Loucy (cell line): ENCODE measurements around the gene SCN4A.

Source experiments
- H2AFZ ChIP-seq: fragments of 200-600 bp; sonication (generic); 2 replicates; pipeline ENCODE4 v1.6.0; 2016; ENCODE audit warnings: antibody characterized with exemption, mild to moderate bottlenecking, low read length, moderate library complexity
- H3F3A ChIP-seq: fragments of 200-600 bp; 2 replicates; pipeline ENCODE4 v1.6.0; 2016; ENCODE audit warnings: antibody characterized with exemption, low read depth, mild to moderate bottlenecking
- H3K27me3 ChIP-seq: fragments of 200-600 bp; sonication (generic); 2 replicates; pipeline ENCODE4 v1.6.1; 2014; ENCODE audit warnings: low read length, mild to moderate bottlenecking; ENCODE audit not compliant: insufficient read depth, poor library complexity, severe bottlenecking
- H3K36me3 ChIP-seq: fragments of 200-600 bp; sonication (generic); 2 replicates; pipeline ENCODE4 v1.6.1; 2016; ENCODE audit warnings: low read length; ENCODE audit not compliant: insufficient read depth
- H3K4me1 ChIP-seq: fragments of 200-600 bp; sonication (generic); 2 replicates; pipeline ENCODE4 v1.5.1; 2014; ENCODE audit warnings: low read length, mild to moderate bottlenecking; ENCODE audit not compliant: insufficient read depth, poor library complexity, severe bottlenecking
- H3K4me2 ChIP-seq: fragments of 200-600 bp; sonication (generic); 2 replicates; pipeline ENCODE4 v1.6.0; 2014; ENCODE audit warnings: antibody characterized with exemption, low read length, low read depth, mild to moderate bottlenecking; ENCODE audit not compliant: poor library complexity, severe bottlenecking
- H3K4me3 ChIP-seq: fragments of 200-600 bp; sonication (generic); 2 replicates; pipeline ENCODE4 v1.5.1; 2014; ENCODE audit warnings: low read length, mild to moderate bottlenecking, mixed read lengths; ENCODE audit not compliant: poor library complexity, severe bottlenecking
- H3K79me2 ChIP-seq: fragments of 200-600 bp; sonication (generic); 2 replicates; pipeline ENCODE4 v1.6.1; 2014; ENCODE audit warnings: low read length; ENCODE audit not compliant: insufficient read depth
- H3K9ac ChIP-seq: fragments of 200-600 bp; sonication (generic); 2 replicates; pipeline ENCODE4 v1.6.0; 2014; ENCODE audit warnings: mild to moderate bottlenecking, low read depth, low read length, moderate library complexity; ENCODE audit not compliant: poor library complexity, severe bottlenecking
- H3K9me2 ChIP-seq: fragments of 200-600 bp; sonication (generic); replicated peaks from 2 replicates; pipeline ENCODE4 v1.6.1; 2016; ENCODE audit warnings: low read depth, low read length, mixed read lengths
- H3K9me3 ChIP-seq: fragments of 200-600 bp; sonication (generic); 2 replicates; pipeline ENCODE4 v1.6.1; 2014; ENCODE audit warnings: mild to moderate bottlenecking, antibody characterized with exemption, low read length, low read depth; ENCODE audit not compliant: insufficient read depth
- H4K20me1 ChIP-seq: fragments of 200-600 bp; sonication (generic); 2 replicates; pipeline ENCODE4 v1.6.0; 2014; ENCODE audit warnings: antibody characterized with exemption, low read length, mild to moderate bottlenecking; ENCODE audit not compliant: insufficient read depth, poor library complexity, severe bottlenecking
- CTCF ChIP-seq: fragments of 200-600 bp; sonication (generic); conservative IDR thresholded peaks from 2 replicates; pipeline ENCODE4 v1.5.1; 2014; ENCODE audit warnings: mild to moderate bottlenecking, antibody characterized with exemption, low read length
- EZH2phosphoT487 ChIP-seq: fragments of 200-600 bp; IDR thresholded peaks from 2 replicates; pipeline ENCODE4 v1.6.1; 2018; ENCODE audit warnings: antibody characterized with exemption, mild to moderate bottlenecking, moderate library complexity, borderline replicate concordance

Gene SCN4A

GRCh38 chr17:63966646-63967264, 6.0 kb downstream of the SCN4A start:
- TF ChIP-seq EZH2phosphoT487: no peak
- Histone ChIP-seq H3K79me2 (no peaks in the 10 kb centered on the region), H3K4me3 (no peak overlapping the region), H3K4me2 (no peak overlapping the region), H4K20me1 (no peaks in the 10 kb centered on the region), H3K36me3 (no peaks in the 10 kb centered on the region), H3F3A (no peaks in the 10 kb centered on the region), H2AFZ (no peak overlapping the region), H3K9ac (no peak overlapping the region), H3K27me3 (no peaks in the 10 kb centered on the region), H3K9me2 (no peaks in the 10 kb centered on the region), H3K4me1 (peaks cover 8% of the 10 kb centered on the region), H3K9me3 (no peaks in the 10 kb centered on the region)

GRCh38 chr17:63963123-63963522, 9.6 kb downstream of the SCN4A start:
- no peaks in the 10 kb centered on the region for H3K9me2 ChIP-seq
- H3K4me1 ChIP-seq: peaks cover 8% of the 10 kb centered on the region
- TF ChIP-seq EZH2phosphoT487 (no peak), CTCF (no peak)
- no peaks in the 10 kb centered on the region for H3K9me3 ChIP-seq
- H3K4me2 ChIP-seq: no peak overlapping the region
- H3K27me3 ChIP-seq: no peaks in the 10 kb centered on the region
- H3K36me3 ChIP-seq: no peaks in the 10 kb centered on the region
- H3F3A ChIP-seq: no peaks in the 10 kb centered on the region
- H3K9ac ChIP-seq: no peak overlapping the region
- no peaks in the 10 kb centered on the region for H3K79me2 ChIP-seq
- no peak overlapping the region for H3K4me3 ChIP-seq
- no peaks in the 10 kb centered on the region for H4K20me1 ChIP-seq
- H2AFZ ChIP-seq: no peak overlapping the region

- no peaks in the 10 kb centered on the region for H3K9me2 ChIP-seq
- H3K4me3 ChIP-seq: no peak overlapping the region
- no peaks in the 10 kb centered on the region for H3K27me3 ChIP-seq
- H3K9ac ChIP-seq: no peak overlapping the region
- no peaks in the 10 kb centered on the region for H3K79me2 ChIP-seq
- no peaks in the 10 kb centered on the region for H3K9me3 ChIP-seq
- no peak overlapping the region for H2AFZ ChIP-seq
- no peaks in the 10 kb centered on the region for H4K20me1 ChIP-seq
- no peaks in the 10 kb centered on the region for H3F3A ChIP-seq
- H3K4me1 ChIP-seq: peaks cover 8% of the 10 kb centered on the region
- no peak for TF ChIP-seq EZH2phosphoT487
- no peak for TF ChIP-seq CTCF
- H3K36me3 ChIP-seq: no peaks in the 10 kb centered on the region
- H3K4me2 ChIP-seq: no peak overlapping the region
These were observed 10.4 kb downstream of the SCN4A start for GRCh38 chr17:63962298-63962744.
